Suppressor macrophage treated with lipopolysaccharide for 4 hours (primary cell): ENCODE measurements around the gene HIPK4.
"Not testable (repeated sequence)": the region's sequence is repeated elsewhere in the genome, so short reads cannot be mapped to it uniquely, and the experiment has no call there.

Experiments used
- DNase-seq: peaks from one replicate; pipeline ENCODE4 v3.0.0-alpha.2; 2020

The HIPK4 gene

GRCh38 chr19:40392894-40393517, 3.0 kb upstream of the HIPK4 start:
- DNase-seq, result no peak

GRCh38 chr19:40392123-40392522, 2.1 kb upstream of the HIPK4 start:
- DNase-seq, result no peak

GRCh38 chr19:40389404-40390083, 437 bp downstream of the HIPK4 start:
- no peak for DNase-seq

GRCh38 chr19:40388481-40388880, 1.5 kb downstream of the HIPK4 start:
- DNase-seq, result no peak

GRCh38 chr19:40387155-40387554, 2.8 kb downstream of the HIPK4 start:
- DNase-seq, result no peak

- DNase-seq, result no peak
Measured at GRCh38 chr19:40383668-40384248, 6.2 kb downstream of the HIPK4 start.

- no peak for DNase-seq
Measured at GRCh38 chr19:40381321-40381720, 8.7 kb downstream of the HIPK4 start.

- DNase-seq, result no peak
Measured at GRCh38 chr19:40380199-40381037, 9.6 kb downstream of the HIPK4 start.

- no peak for DNase-seq
Measured at GRCh38 chr19:40379446-40380198, 10.4 kb downstream of the HIPK4 start.

GRCh38 chr19:40378509-40378908, 11.5 kb downstream of the HIPK4 start:
- DNase-seq, result no peak

GRCh38 chr19:40377876-40378385, 12.1 kb downstream of the HIPK4 start:
- DNase-seq, result no peak

GRCh38 chr19:40376286-40376862, 13.6 kb downstream of the HIPK4 start:
- DNase-seq, result no peak

- DNase-seq, result no peak
Measured at GRCh38 chr19:40374084-40374483, 15.9 kb downstream of the HIPK4 start.

- no peak for DNase-seq
Measured at GRCh38 chr19:40371802-40372122, 18.2 kb downstream of the HIPK4 start.

GRCh38 chr19:40370997-40371801, 18.8 kb downstream of the HIPK4 start:
- no peak for DNase-seq

GRCh38 chr19:40370253-40370652, 19.7 kb downstream of the HIPK4 start:
- not testable (repeated sequence) for DNase-seq

- no peak for DNase-seq
Measured at GRCh38 chr19:40369797-40370196, 20.2 kb downstream of the HIPK4 start.

- DNase-seq, result no peak
Measured at GRCh38 chr19:40367577-40368434, 22.2 kb downstream of the HIPK4 start.

GRCh38 chr19:40366697-40367561, 23.1 kb downstream of the HIPK4 start:
- DNase-seq, result no peak
